Activated naive CD4-positive, alpha-beta T cell treated with anti-CD3 and anti-CD28 coated beads for 36 hours (primary cell): ENCODE results near the gene RENBP. TPM values are rescaled to one million over a fixed set of nuclear protein-coding genes. Genes with fewer than 3 reads are reported as not detected.

Experiments
- CTCF ChIA-PET: fragments of 350-600 bp; sonication (Branson Sonifier 250); formaldehyde crosslinking; loops from one replicate; lab custom pipeline; 2021; ENCODE audit warnings: antibody characterized with exemption; lab: Charles Lee
- DNase-seq: peaks from one replicate; pipeline ENCODE4 v3.0.0-alpha.2; 2020
- H3K27ac Mint-ChIP-seq: one replicate; pipeline ENCODE4 v1.8.0; 2021; ENCODE audit warnings: mild to moderate bottlenecking, mixed read lengths
- H3K27me3 Mint-ChIP-seq: one replicate; pipeline ENCODE4 v1.8.0; 2021; ENCODE audit warnings: low read depth, mixed read lengths
- H3K36me3 Mint-ChIP-seq: one replicate; pipeline ENCODE4 v1.8.0; 2021; ENCODE audit warnings: low read depth, mixed read lengths
- H3K4me1 Mint-ChIP-seq: one replicate; pipeline ENCODE4 v1.8.0; 2021; ENCODE audit warnings: low read depth, mixed read lengths
- H3K4me3 Mint-ChIP-seq: one replicate; pipeline ENCODE4 v1.8.0; 2021; ENCODE audit warnings: mild to moderate bottlenecking, moderate library complexity, mixed read lengths
- H3K9me3 Mint-ChIP-seq: one replicate; pipeline ENCODE4 v1.8.0; 2021; ENCODE audit warnings: mixed read lengths
- intact Hi-C: fragments of 100-400 bp; cut with micrococcal nuclease; formaldehyde crosslinking; loops from one replicate; pipeline ENCODE4 v1.15.1; 2023
- total RNA-seq, 2 experiments: library from RNA; stranded (reverse); gene quantifications; one replicate each; pipeline ENCODE4 v1.2.3, GENCODE V29; 2021

RENBP gene
- total RNA-seq, 2 experiments from 2014 or later = 11.3 to 13.1 TPM

- peaks cover 19% of the 10 kb centered on the region for H3K36me3 Mint-ChIP-seq
- H3K4me3 Mint-ChIP-seq = no peak overlapping the region
- H3K4me1 Mint-ChIP-seq = peaks cover 33% of the 10 kb centered on the region
- CTCF ChIA-PET = interaction anchor here (1.0 to 5.8 kb wide), 5 partner anchors 12 to 186 kb away, joined by 3 to 36 read pairs (median 4); partner anchors contain the start of gene PLXNB3
- H3K9me3 Mint-ChIP-seq = no peaks in the 10 kb centered on the region
- peak overlapping the region; percentile 53 for H3K27ac Mint-ChIP-seq
- intact Hi-C loops = no loop called here
- no peaks in the 10 kb centered on the region for H3K27me3 Mint-ChIP-seq
- DNase-seq = no peak
These were observed 5.7 kb upstream of the RENBP start for GRCh38 chrX:153950127-153950526.

- no peaks in the 10 kb centered on the region for H3K9me3 Mint-ChIP-seq
- peaks cover 17% of the 10 kb centered on the region for H3K36me3 Mint-ChIP-seq
- intact Hi-C loops = no loop called here
- no peak for DNase-seq
- peaks cover 34% of the 10 kb centered on the region for H3K4me1 Mint-ChIP-seq
- H3K4me3 Mint-ChIP-seq = no peak overlapping the region
- no peaks in the 10 kb centered on the region for H3K27me3 Mint-ChIP-seq
- peak overlapping the region; percentile 50 for H3K27ac Mint-ChIP-seq
- CTCF ChIA-PET = interaction anchor here (0.6 to 5.8 kb wide), 5 partner anchors 10 to 185 kb away, joined by 3 to 82 read pairs (median 32); partner anchors contain the start of genes ARHGAP4 and PLXNB3
These were observed 4.7 kb upstream of the RENBP start for GRCh38 chrX:153948847-153949805.

GRCh38 chrX:153948002-153948466 is 3.6 kb upstream of the RENBP start:
- H3K36me3 Mint-ChIP-seq = peaks cover 14% of the 10 kb centered on the region
- H3K27ac Mint-ChIP-seq = peak overlapping the region; percentile 76
- no peaks in the 10 kb centered on the region for H3K27me3 Mint-ChIP-seq
- no peak overlapping the region for H3K4me3 Mint-ChIP-seq
- H3K4me1 Mint-ChIP-seq = peaks cover 28% of the 10 kb centered on the region
- intact Hi-C loops = no loop called here
- CTCF ChIA-PET = interaction anchor here (1.2 to 5.8 kb wide), 6 partner anchors 9 to 184 kb away, joined by 4 to 82 read pairs (median 18); partner anchors contain the start of genes ARHGAP4, NAA10 and PLXNB3
- DNase-seq = no peak
- no peaks in the 10 kb centered on the region for H3K9me3 Mint-ChIP-seq

- CTCF ChIA-PET = interaction anchor here (0.6 to 5.8 kb wide), 10 partner anchors 9 to 260 kb away, joined by 3 to 82 read pairs (median 4); partner anchors contain the start of genes ARHGAP4, NAA10, PLXNB3 and SLC6A8
- Mint-ChIP-seq H3K4me1 (peaks cover 28% of the 10 kb centered on the region), H3K9me3 (no peaks in the 10 kb centered on the region), H3K27me3 (no peaks in the 10 kb centered on the region), H3K4me3 (no peak overlapping the region), H3K36me3 (peaks cover 14% of the 10 kb centered on the region), H3K27ac (peak overlapping the region; percentile 76)
- peak; percentile 87 for DNase-seq
- intact Hi-C loops = loop anchor here (1.0 kb wide), 3 partner anchors 20 to 183 kb away; partner anchors contain the start of gene PLXNB3
These were observed 2.7 kb upstream of the RENBP start for GRCh38 chrX:153947009-153947769.

GRCh38 chrX:153945956-153946943 is 1.8 kb upstream of the RENBP start:
- Mint-ChIP-seq H3K27me3 (no peaks in the 10 kb centered on the region), H3K9me3 (no peaks in the 10 kb centered on the region), H3K4me1 (peaks cover 30% of the 10 kb centered on the region), H3K4me3 (no peak overlapping the region), H3K27ac (peak overlapping the region; percentile 18), H3K36me3 (peaks cover 12% of the 10 kb centered on the region)
- intact Hi-C loops = no loop called here
- DNase-seq = no peak
- CTCF ChIA-PET = interaction anchor here (1.0 to 5.8 kb wide), 7 partner anchors 8 to 259 kb away, joined by 3 to 82 read pairs (median 6); partner anchors contain the start of genes ARHGAP4, NAA10, PLXNB3 and SLC6A8

- H3K4me1 Mint-ChIP-seq = peaks cover 26% of the 10 kb centered on the region
- intact Hi-C loops = no loop called here
- H3K27ac Mint-ChIP-seq = no peak overlapping the region
- peak overlapping the region; percentile 81 for H3K4me3 Mint-ChIP-seq
- H3K27me3 Mint-ChIP-seq = no peaks in the 10 kb centered on the region
- peaks cover 5% of the 10 kb centered on the region for H3K36me3 Mint-ChIP-seq
- no peaks in the 10 kb centered on the region for H3K9me3 Mint-ChIP-seq
- CTCF ChIA-PET = interaction anchor here (0.6 to 5.8 kb wide), 3 partner anchors 19 to 76 kb away, joined by 3 to 82 read pairs (median 5); partner anchors contain the start of gene ARHGAP4
- DNase-seq = no peak
These were observed 332 bp upstream of the RENBP start for GRCh38 chrX:153944800-153945150.

- CTCF ChIA-PET = interaction anchor here (1.0 kb wide), 1 partner anchor 15 kb away, joined by 3 read pairs; no protein-coding TSS in a partner anchor
- H3K27ac Mint-ChIP-seq = peak overlapping the region; percentile 79
These were observed 2.8 kb downstream of the RENBP start for GRCh38 chrX:153941336-153942252.

GRCh38 chrX:153939573-153939972 is 4.9 kb downstream of the RENBP start:
- CTCF ChIA-PET = interaction anchor here (1.0 to 1.2 kb wide), 2 partner anchors 9 to 12 kb away, joined by 3 to 5 read pairs; no protein-coding TSS in a partner anchor

More at GRCh38 chrX:153941336-153942252, 2.8 kb downstream of the RENBP start:
- Mint-ChIP-seq H3K36me3 (peaks cover 1% of the 10 kb centered on the region), H3K27me3 (no peaks in the 10 kb centered on the region), H3K4me1 (peaks cover 20% of the 10 kb centered on the region), H3K9me3 (no peaks in the 10 kb centered on the region), H3K4me3 (peak overlapping the region; percentile 72)
- intact Hi-C loops = no loop called here
- DNase-seq = no peak

GRCh38 chrX:153938226-153938786 is 6.1 kb downstream of the RENBP start:
- peak overlapping the region; percentile 56 for H3K27ac Mint-ChIP-seq
- intact Hi-C loops = no loop called here
- no peaks in the 10 kb centered on the region for H3K9me3 Mint-ChIP-seq
- H3K27me3 Mint-ChIP-seq = no peaks in the 10 kb centered on the region
- H3K36me3 Mint-ChIP-seq = peaks cover 1% of the 10 kb centered on the region
- H3K4me3 Mint-ChIP-seq = no peak overlapping the region
- CTCF ChIA-PET = interaction anchor here (2.0 kb wide), 1 partner anchor 9 kb away, joined by 6 read pairs; no protein-coding TSS in a partner anchor
- H3K4me1 Mint-ChIP-seq = peaks cover 25% of the 10 kb centered on the region
- no peak for DNase-seq

More at GRCh38 chrX:153939573-153939972, 4.9 kb downstream of the RENBP start:
- intact Hi-C loops = no loop called here
- Mint-ChIP-seq H3K27ac (no peak overlapping the region), H3K27me3 (no peaks in the 10 kb centered on the region), H3K4me3 (no peak overlapping the region), H3K4me1 (peaks cover 24% of the 10 kb centered on the region), H3K36me3 (peaks cover 1% of the 10 kb centered on the region), H3K9me3 (no peaks in the 10 kb centered on the region)
- no peak for DNase-seq

GRCh38 chrX:153937056-153937455 is 7.4 kb downstream of the RENBP start:
- intact Hi-C loops = no loop called here
- Mint-ChIP-seq H3K4me1 (peaks cover 28% of the 10 kb centered on the region), H3K36me3 (peaks cover 1% of the 10 kb centered on the region), H3K9me3 (no peaks in the 10 kb centered on the region), H3K27me3 (no peaks in the 10 kb centered on the region), H3K4me3 (no peak overlapping the region), H3K27ac (no peak overlapping the region)
- no peak for DNase-seq
- CTCF ChIA-PET = interaction anchor here (0.6 to 2.0 kb wide), 3 partner anchors 10 to 14 kb away, joined by 3 to 6 read pairs (median 5); no protein-coding TSS in a partner anchor
